OCI-M2 (cell line): Measurements from ENCODE around the gene CRACR2A.

Experiments
- DNase-seq: peaks from one replicate; lab custom pipeline; 2025; ENCODE audit not compliant: unreplicated experiment; lab: John Stamatoyannopoulos, UW

Gene CRACR2A

GRCh38 chr12:3727354-3727753, 25.6 kb downstream of the CRACR2A start:
- no peak for DNase-seq

- DNase-seq = no peak
Observed at GRCh38 chr12:3726456-3726855, 26.5 kb downstream of the CRACR2A start.

GRCh38 chr12:3725388-3726115, 27.4 kb downstream of the CRACR2A start:
- no peak for DNase-seq

- no peak for DNase-seq
Observed at GRCh38 chr12:3723916-3724805, 28.7 kb downstream of the CRACR2A start.

- no peak for DNase-seq
Observed at GRCh38 chr12:3722368-3722767, 30.5 kb downstream of the CRACR2A start.

- DNase-seq = no peak
Observed at GRCh38 chr12:3720772-3721171, 32.1 kb downstream of the CRACR2A start.

GRCh38 chr12:3718100-3718499, 34.8 kb downstream of the CRACR2A start:
- no peak for DNase-seq

GRCh38 chr12:3717283-3717898, 35.5 kb downstream of the CRACR2A start:
- no peak for DNase-seq

GRCh38 chr12:3715999-3716398, 36.9 kb downstream of the CRACR2A start:
- DNase-seq = no peak

GRCh38 chr12:3713947-3714346, 39.0 kb downstream of the CRACR2A start:
- DNase-seq = no peak

GRCh38 chr12:3713483-3713882, 39.4 kb downstream of the CRACR2A start:
- DNase-seq = no peak

GRCh38 chr12:3712209-3712992, 40.5 kb downstream of the CRACR2A start:
- DNase-seq = no peak

- DNase-seq = no peak
Observed at GRCh38 chr12:3705354-3705675, 47.6 kb downstream of the CRACR2A start.

GRCh38 chr12:3704512-3705353, 48.2 kb downstream of the CRACR2A start:
- DNase-seq = no peak

- no peak for DNase-seq
Observed at GRCh38 chr12:3700861-3701260, 52.0 kb downstream of the CRACR2A start.

- DNase-seq = no peak
Observed at GRCh38 chr12:3698218-3698974, 54.5 kb downstream of the CRACR2A start.

- DNase-seq = no peak
Observed at GRCh38 chr12:3697311-3697870, 55.5 kb downstream of the CRACR2A start.

GRCh38 chr12:3694673-3695072, 58.2 kb downstream of the CRACR2A start:
- no peak for DNase-seq
